Gastrocnemius medialis (tissue), 4 donors: ENCODE measurements around the gene ZNF57. TPM values are rescaled to one million over a fixed set of nuclear protein-coding genes. Genes with fewer than 3 reads are reported as not detected.
"Not testable (repeated sequence)": the region's sequence is repeated elsewhere in the genome, so short reads cannot be mapped to it uniquely, and the experiment has no call there.

Source experiments
- ATAC-seq, 2 donors: fragments of 150-250 bp; one replicate each; pipeline ENCODE4 v1.9.1; 2016
- DNase-seq, 2 donors: peaks; one replicate each; pipeline ENCODE4 v3.0.0-alpha.2; 2019
- H3K27ac ChIP-seq, 4 donors: fragments of 200-600 bp; sonication (generic); 1 replicate in 1 of 4; 2 replicates in 3 of 4; pipeline ENCODE4 v1.5.1; 2016 to 2018; ENCODE audit warnings: mild to moderate bottlenecking in 2 of 4, moderate library complexity in 1 of 4
- H3K27me3 ChIP-seq, 3 donors: fragments of 200-600 bp; sonication (generic) in 2 of 3; 1 replicate in 1 of 3; 2 replicates in 2 of 3; pipeline versions ENCODE4 v1.5.1 to v1.6.0; 2016 to 2019; ENCODE audit warnings: mild to moderate bottlenecking in 1 of 3, moderate library complexity in 1 of 3
- H3K36me3 ChIP-seq, 2 donors: fragments of 200-600 bp; sonication (generic) in 1 of 2; one replicate each; pipeline ENCODE4 v1.5.1; 2017 to 2018
- H3K4me1 ChIP-seq, 2 donors: fragments of 200-600 bp; sonication (generic) in 1 of 2; one replicate each; pipeline ENCODE4 v1.5.1; 2016 to 2017; ENCODE audit warnings: mild to moderate bottlenecking in 2 of 2
- H3K4me3 ChIP-seq, 4 donors: fragments of 200-600 bp; sonication (generic) in 3 of 4; 1 replicate in 1 of 4; 2 replicates in 3 of 4; pipeline ENCODE4 v1.5.1; 2016 to 2019; ENCODE audit warnings: mild to moderate bottlenecking in 2 of 4
- H3K9me3 ChIP-seq, 3 donors: fragments of 200-600 bp; sonication (generic) in 2 of 3; 1 replicate in 1 of 3; 2 replicates in 2 of 3; pipeline ENCODE4 v1.5.1; 2016 to 2019
- POLR2A ChIP-seq, 2 donors: fragments of 450-650 bp; IDR thresholded peaks; one replicate each; pipeline ENCODE4 v1.6.1; 2017; ENCODE audit warnings: antibody characterized with exemption in 2 of 2, mild to moderate bottlenecking in 2 of 2, moderate library complexity in 2 of 2
- in situ Hi-C, 4 donors: fragments of 200-750 bp; cut with MboI; loops; one replicate each; pipeline versions ENCODE4 v1.15.0 to v1.8.0; 2017; ENCODE audit warnings: low sequenced_read_pairs in 4 of 4
- intact Hi-C: fragments of 100-400 bp; cut with DNase I; formaldehyde crosslinking; loops from one replicate; pipeline ENCODE4 v1.15.1; 2023; ENCODE audit warnings: low total_unique reads
- total RNA-seq, 4 donors: library from RNA; depleted of rRNA; stranded (reverse); fragments of >200 nt; gene quantifications; one replicate each; pipeline versions ENCODE4 v1.1.0 to v1.2.3, GENCODE V29; 2016
- TF ChIP-seq, protein P1 (sequence below), 5 experiments: fragments of 450-650 bp in 3 of 5; fragments of 200-600 bp in 2 of 5; sonication (generic) in 2 of 5; IDR thresholded peaks in 4 of 5; conservative IDR thresholded peaks in 1 of 5; 1 replicate in 4 of 5; 2 replicates in 1 of 5; pipeline ENCODE4 v1.5.1; 2016 to 2019; ENCODE audit warnings: antibody characterized with exemption in 5 of 5, mild to moderate bottlenecking in 3 of 5, moderate library complexity in 3 of 5

Gene ZNF57
- total RNA-seq, 4 donors from 2014 or later, result 0.44 to 2.1 (median 0.83) TPM

DNA sequence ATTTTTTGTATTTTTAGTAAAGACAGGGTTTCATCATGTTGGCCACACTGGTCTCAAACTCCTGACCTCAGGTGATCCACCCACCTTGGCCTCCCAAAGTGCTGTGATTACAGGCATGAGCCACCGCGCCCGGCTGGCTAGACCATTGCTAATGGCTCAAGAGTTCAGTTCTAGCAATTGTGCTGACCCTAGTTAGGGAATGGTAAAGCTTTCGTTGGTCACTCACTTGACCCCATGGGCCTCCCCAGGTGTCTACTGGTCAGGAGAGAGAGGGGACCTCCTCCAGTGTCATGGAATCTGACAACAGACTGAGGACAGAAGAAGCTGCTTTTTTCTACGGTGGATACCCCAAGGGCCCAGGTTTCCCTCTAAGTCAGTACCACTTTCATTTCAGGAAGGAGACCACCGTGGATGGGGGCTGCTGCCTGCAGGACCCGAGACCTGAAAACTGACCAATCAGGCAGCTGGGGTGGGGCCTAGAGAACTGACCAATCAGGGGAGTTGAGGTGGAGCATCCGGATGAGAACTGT is 34.2 kb upstream of the ZNF57 start:
- no peaks in the 10 kb centered on the region for H3K9me3 ChIP-seq
- in situ Hi-C loops, result no loop called here
- H3K27ac ChIP-seq, result no peak overlapping the region
- H3K36me3 ChIP-seq, result no peaks in the 10 kb centered on the region
- peak overlapping the region in 3 of 4 donors; percentile 50 to 56 (median 52) for H3K4me3 ChIP-seq
- TF ChIP-seq, protein P1, sequence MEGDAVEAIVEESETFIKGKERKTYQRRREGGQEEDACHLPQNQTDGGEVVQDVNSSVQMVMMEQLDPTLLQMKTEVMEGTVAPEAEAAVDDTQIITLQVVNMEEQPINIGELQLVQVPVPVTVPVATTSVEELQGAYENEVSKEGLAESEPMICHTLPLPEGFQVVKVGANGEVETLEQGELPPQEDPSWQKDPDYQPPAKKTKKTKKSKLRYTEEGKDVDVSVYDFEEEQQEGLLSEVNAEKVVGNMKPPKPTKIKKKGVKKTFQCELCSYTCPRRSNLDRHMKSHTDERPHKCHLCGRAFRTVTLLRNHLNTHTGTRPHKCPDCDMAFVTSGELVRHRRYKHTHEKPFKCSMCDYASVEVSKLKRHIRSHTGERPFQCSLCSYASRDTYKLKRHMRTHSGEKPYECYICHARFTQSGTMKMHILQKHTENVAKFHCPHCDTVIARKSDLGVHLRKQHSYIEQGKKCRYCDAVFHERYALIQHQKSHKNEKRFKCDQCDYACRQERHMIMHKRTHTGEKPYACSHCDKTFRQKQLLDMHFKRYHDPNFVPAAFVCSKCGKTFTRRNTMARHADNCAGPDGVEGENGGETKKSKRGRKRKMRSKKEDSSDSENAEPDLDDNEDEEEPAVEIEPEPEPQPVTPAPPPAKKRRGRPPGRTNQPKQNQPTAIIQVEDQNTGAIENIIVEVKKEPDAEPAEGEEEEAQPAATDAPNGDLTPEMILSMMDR (IDR thresholded peaks at IDR 0.05 in 4 of 5, conservative IDR thresholded peaks at IDR 0.05 in 1 of 5), result no peak
- TF ChIP-seq POLR2A (IDR thresholded peaks at IDR 0.05), result no peak
- intact Hi-C loops, result no loop called here
- H3K27me3 ChIP-seq, result no peaks in the 10 kb centered on the region
- DNase-seq (no peak), ATAC-seq (no peak)
- H3K4me1 ChIP-seq, result no peaks in the 10 kb centered on the region

DNA sequence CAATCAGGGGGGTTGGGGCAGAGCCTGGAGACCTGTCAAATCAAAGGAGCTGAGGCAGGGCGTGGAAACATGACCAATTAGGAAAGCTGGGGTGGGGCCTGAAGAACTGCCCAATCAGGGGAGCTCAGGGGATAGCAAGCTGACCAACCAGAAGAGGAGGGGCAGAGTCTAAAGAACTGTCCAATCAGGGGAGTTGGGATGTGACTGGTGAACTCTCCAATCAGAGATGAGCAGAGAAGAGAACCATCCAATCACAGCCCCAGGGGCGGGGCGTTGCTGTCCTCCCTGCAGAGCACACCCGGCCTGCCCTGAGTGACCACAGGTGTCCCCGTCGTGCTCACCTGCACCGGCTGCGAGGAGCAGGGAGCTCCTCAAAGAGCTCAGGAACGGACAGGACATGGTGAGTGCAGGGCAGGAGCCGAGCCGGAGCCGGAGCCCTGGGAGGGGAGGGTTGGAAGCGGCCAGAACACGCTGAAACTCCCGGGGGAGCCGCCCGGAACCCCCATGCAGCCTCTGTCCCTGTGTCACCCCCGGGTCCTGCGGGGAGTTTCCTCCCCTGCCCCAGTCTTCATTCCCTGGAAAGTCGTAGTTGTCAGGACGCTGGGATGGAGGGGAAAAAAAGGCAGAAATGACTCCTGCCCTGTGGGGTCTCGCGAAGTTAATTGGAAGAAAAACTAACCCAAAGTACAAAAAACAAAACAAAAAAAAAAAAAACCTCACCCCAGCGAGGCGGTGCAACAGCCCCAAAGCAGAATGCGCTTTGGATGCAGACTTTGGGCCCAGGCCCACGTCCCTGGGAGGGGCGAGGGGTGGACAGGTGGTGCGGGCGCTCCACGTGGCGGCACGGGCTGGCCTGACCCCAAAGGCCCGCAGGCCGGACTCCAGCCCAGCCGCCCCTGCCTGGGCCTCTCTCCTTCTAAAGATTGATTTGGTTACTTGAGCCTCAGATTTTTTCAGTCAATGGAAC is 33.4 kb upstream of the ZNF57 start, which contains the start of gene ZNF556:
ZNF556 (plus strand) TSS at position 311 of the 967 bp plus-strand sequence; CDS start at position 398, 87 bp downstream.
- TF ChIP-seq, protein P1 (IDR thresholded peaks at IDR 0.05 in 4 of 5, conservative IDR thresholded peaks at IDR 0.05 in 1 of 5), result peak in 1 of 5 experiments; percentile 12
- peak; percentile 35 to 37 for TF ChIP-seq POLR2A (IDR thresholded peaks at IDR 0.05)
- H3K27me3 ChIP-seq, result no peaks in the 10 kb centered on the region
- ATAC-seq, result peak; percentile 98
- in situ Hi-C loops, result no loop called here
- H3K36me3 ChIP-seq, result no peaks in the 10 kb centered on the region
- intact Hi-C loops, result no loop called here
- peak within 1 kb of the TSS in 3 of 4 donors; percentile 50 to 56 (median 52) for H3K4me3 ChIP-seq
- peak; percentile 55 to 84 for DNase-seq
- peak within 1 kb of the TSS in 3 of 4 donors; percentile 37 to 74 (median 74) for H3K27ac ChIP-seq
- H3K9me3 ChIP-seq, result no peaks in the 10 kb centered on the region
- no peaks in the 10 kb centered on the region for H3K4me1 ChIP-seq

GRCh38 chr19:2869618-2870017 is 31.1 kb upstream of the ZNF57 start:
- no peaks in the 10 kb centered on the region for H3K9me3 ChIP-seq
- no peak overlapping the region for H3K27ac ChIP-seq
- no peak for TF ChIP-seq POLR2A (IDR thresholded peaks at IDR 0.05)
- TF ChIP-seq, protein P1 (IDR thresholded peaks at IDR 0.05 in 4 of 5, conservative IDR thresholded peaks at IDR 0.05 in 1 of 5), result no peak
- ATAC-seq, result no peak
- H3K4me3 ChIP-seq, result no peak overlapping the region
- no peaks in the 10 kb centered on the region for H3K4me1 ChIP-seq
- no peak for DNase-seq
- H3K27me3 ChIP-seq, result no peaks in the 10 kb centered on the region
- H3K36me3 ChIP-seq, result no peaks in the 10 kb centered on the region
- in situ Hi-C loops (loop anchor here in 1 of 4 donors (10.0 kb wide), 1 partner anchor 45 kb away; no protein-coding TSS in a partner anchor), intact Hi-C loops (no loop called here)

- intact Hi-C loops, H3K27ac ChIP-seq, H3K4me1 ChIP-seq, H3K27me3 ChIP-seq, H3K4me3 ChIP-seq, ATAC-seq, DNase-seq: not testable (repeated sequence)
- peaks cover 7 to 13% (median 8%) of the 10 kb centered on the region in 3 donors for H3K9me3 ChIP-seq
- H3K36me3 ChIP-seq, result peaks cover 0 to 10% of the 10 kb centered on the region in 2 donors
- TF ChIP-seq, protein P1 (IDR thresholded peaks at IDR 0.05 in 4 of 5, conservative IDR thresholded peaks at IDR 0.05 in 1 of 5), result peak in 4 of 5 experiments; percentile 6 to 27 (median 18)
- in situ Hi-C loops, result loop anchor here in 1 of 4 donors (10.0 kb wide), 1 partner anchor 47 kb away; no protein-coding TSS in a partner anchor
Observed at GRCh38 chr19:2872175-2872574, 28.6 kb upstream of the ZNF57 start.
